ENCODE results near the gene MRPS25. TPM values are rescaled to one million over a fixed set of nuclear protein-coding genes. Genes with fewer than 3 reads are reported as not detected.

MRPS25 gene
- total and polyA plus RNA-seq, 11 donors: 80.9 to 173 (median 95.2) TPM

GRCh38 chr3:15014606-15015328 is 50.3 kb downstream of the MRPS25 start:
- no peaks in the 10 kb centered on the region for H3K27me3 ChIP-seq
- DNase-seq (no peak), ATAC-seq (no peak)
- H3K4me1 ChIP-seq: peaks cover 0 to 5% (median 0%) of the 10 kb centered on the region in 12 donors
- H3K27ac ChIP-seq: no peak overlapping the region
- H3K36me3 ChIP-seq: peaks cover 0 to 87% (median 76%) of the 10 kb centered on the region in 9 donors
- no peaks in the 10 kb centered on the region for H3K9me3 ChIP-seq
- no peak overlapping the region for H3K4me3 ChIP-seq
- WGBS, 4 donors: 93 to 97% (median 96%) methylated on average over 3 of the region's 3 CpGs
- no peak for TF ChIP-seq POLR2A (IDR thresholded peaks at IDR 0.05)
- TF ChIP-seq CTCF (IDR thresholded peaks at IDR 0.05): no peak
- intact Hi-C loops (cut with DNase I): no loop called here

- WGBS, 4 donors: 92 to 98% (median 94%) methylated on average over 5 of the region's 5 CpGs
- TF ChIP-seq POLR2A (IDR thresholded peaks at IDR 0.05): no peak
- TF ChIP-seq CTCF (IDR thresholded peaks at IDR 0.05): no peak
- intact Hi-C loops (cut with DNase I): no loop called here
- peaks cover 0 to 15% (median 0%) of the 10 kb centered on the region in 12 donors for H3K4me1 ChIP-seq
- no peak overlapping the region for H3K27ac ChIP-seq
- H3K27me3 ChIP-seq: no peaks in the 10 kb centered on the region
- peaks cover 0 to 80% (median 53%) of the 10 kb centered on the region in 9 donors for H3K36me3 ChIP-seq
- no peak for ATAC-seq
- DNase-seq: no peak
- no peaks in the 10 kb centered on the region for H3K9me3 ChIP-seq
- H3K4me3 ChIP-seq: no peak overlapping the region
Measured at GRCh38 chr3:15011174-15011573, 53.9 kb downstream of the MRPS25 start.

- TF ChIP-seq POLR2A (IDR thresholded peaks at IDR 0.05) (no peak), CTCF (IDR thresholded peaks at IDR 0.05) (no peak)
- no peaks in the 10 kb centered on the region for H3K9me3 ChIP-seq
- ATAC-seq (no peak), DNase-seq (no peak)
- no peak overlapping the region for H3K4me3 ChIP-seq
- WGBS, 4 donors: 94 to 100% (median 99%) methylated on average over 1 of the region's 1 CpG
- intact Hi-C loops (cut with DNase I): no loop called here
- peaks cover 0 to 15% (median 0%) of the 10 kb centered on the region in 12 donors for H3K4me1 ChIP-seq
- H3K27me3 ChIP-seq: no peaks in the 10 kb centered on the region
- no peak overlapping the region for H3K27ac ChIP-seq
- H3K36me3 ChIP-seq: peaks cover 0 to 80% (median 53%) of the 10 kb centered on the region in 9 donors
Measured at GRCh38 chr3:15010664-15011063, 54.5 kb downstream of the MRPS25 start.

GRCh38 chr3:15009167-15009566 is 55.9 kb downstream of the MRPS25 start:
- 98 to 100% (median 98%) methylated on average over 5 of the region's 5 CpGs for WGBS, 4 donors
- Histone ChIP-seq H3K27ac (no peak overlapping the region), H3K9me3 (peaks cover 0 to 9% (median 0%) of the 10 kb centered on the region in 12 donors), H3K36me3 (peaks cover 0 to 79% (median 53%) of the 10 kb centered on the region in 9 donors), H3K4me1 (peaks cover 0 to 15% (median 0%) of the 10 kb centered on the region in 12 donors), H3K4me3 (no peak overlapping the region), H3K27me3 (no peaks in the 10 kb centered on the region)
- no peak for DNase-seq
- intact Hi-C loops (cut with DNase I): loop anchor here in 1 of 10 donors (10.0 kb wide), 1 partner anchor 54 kb away; no protein-coding TSS in a partner anchor
- TF ChIP-seq CTCF (IDR thresholded peaks at IDR 0.05) (no peak), POLR2A (IDR thresholded peaks at IDR 0.05) (no peak)
- no peak for ATAC-seq
